Lung (tissue), 4 donors: ENCODE results near the gene FOXI2. TPM values are rescaled to one million over a fixed set of nuclear protein-coding genes. Genes with fewer than 3 reads are reported as not detected.

Experiments
- polyA plus RNA-seq, 2 donors: library from polyadenylated mRNA; stranded (reverse); fragments of 200-250 nt; gene quantifications; one replicate each; pipeline ENCODE4 v1.2.1, GENCODE V29; 2013
- total RNA-seq, 2 donors: library from RNA; depleted of rRNA in 1 of 2; stranded (reverse); fragments of >200 nt in 1 of 2; gene quantifications; one replicate each; pipeline ENCODE4 v1.2.1, GENCODE V29; 2014 to 2021
- donor health status: Bipolar disorder and iron deficiency.
- donor health status: healthy.
- donor health status: DM: yes; HTN: yes; CAD: no.

The FOXI2 gene
- total and polyA plus RNA-seq, 4 donors = 0.08 to 0.15 TPM; not detected in 2

Other genes with a start within 250 kb of the FOXI2 start
- gene NPS, start 187.9 kb upstream of the FOXI2 start, total RNA-seq = not detected
- not detected for gene NPS, start 187.9 kb upstream of the FOXI2 start, polyA plus RNA-seq
- gene CLRN3, start 155.8 kb downstream of the FOXI2 start, total RNA-seq = not detected
- under 1 TPM; 0.10 to 0.12 TPM for gene CLRN3, start 155.8 kb downstream of the FOXI2 start, polyA plus RNA-seq
- gene PTPRE, start 169.9 kb downstream of the FOXI2 start, total RNA-seq = 10 to 100 TPM; 27.3 to 68.7 TPM
- 10 to 100 TPM; 15.5 to 45.7 TPM for gene PTPRE, start 169.9 kb downstream of the FOXI2 start, polyA plus RNA-seq